ENCODE data around the gene CAPZB. TPM values are rescaled to one million over a fixed set of nuclear protein-coding genes. Genes with fewer than 3 reads are reported as not detected.
A peak's percentile ranks its signal among the peaks of the same experiment; 100 is the strongest.

The CAPZB gene
- total RNA-seq, 1 donor from 2014 or later: 102 TPM

DNA sequence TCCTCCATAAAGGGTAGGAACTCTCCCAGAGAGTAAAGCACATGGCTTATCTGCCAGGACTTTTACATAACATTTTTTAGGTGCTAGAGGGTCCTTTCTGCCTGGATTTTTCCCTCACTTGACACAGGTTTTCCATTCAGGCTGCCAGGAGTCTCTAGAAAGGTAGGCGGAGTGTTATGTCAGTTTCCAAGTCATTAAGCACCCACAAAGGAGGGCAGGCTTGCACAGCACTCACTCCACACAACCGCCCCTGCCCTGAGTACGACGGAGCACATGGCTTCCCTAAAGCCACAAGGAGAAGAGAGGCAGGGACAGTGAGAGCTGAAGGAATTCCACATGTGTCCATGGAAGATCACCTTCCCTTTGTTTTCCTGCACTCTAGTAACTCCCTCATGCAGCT is 55.7 kb downstream of the CAPZB start:
- TF ChIP-seq, protein P1, sequence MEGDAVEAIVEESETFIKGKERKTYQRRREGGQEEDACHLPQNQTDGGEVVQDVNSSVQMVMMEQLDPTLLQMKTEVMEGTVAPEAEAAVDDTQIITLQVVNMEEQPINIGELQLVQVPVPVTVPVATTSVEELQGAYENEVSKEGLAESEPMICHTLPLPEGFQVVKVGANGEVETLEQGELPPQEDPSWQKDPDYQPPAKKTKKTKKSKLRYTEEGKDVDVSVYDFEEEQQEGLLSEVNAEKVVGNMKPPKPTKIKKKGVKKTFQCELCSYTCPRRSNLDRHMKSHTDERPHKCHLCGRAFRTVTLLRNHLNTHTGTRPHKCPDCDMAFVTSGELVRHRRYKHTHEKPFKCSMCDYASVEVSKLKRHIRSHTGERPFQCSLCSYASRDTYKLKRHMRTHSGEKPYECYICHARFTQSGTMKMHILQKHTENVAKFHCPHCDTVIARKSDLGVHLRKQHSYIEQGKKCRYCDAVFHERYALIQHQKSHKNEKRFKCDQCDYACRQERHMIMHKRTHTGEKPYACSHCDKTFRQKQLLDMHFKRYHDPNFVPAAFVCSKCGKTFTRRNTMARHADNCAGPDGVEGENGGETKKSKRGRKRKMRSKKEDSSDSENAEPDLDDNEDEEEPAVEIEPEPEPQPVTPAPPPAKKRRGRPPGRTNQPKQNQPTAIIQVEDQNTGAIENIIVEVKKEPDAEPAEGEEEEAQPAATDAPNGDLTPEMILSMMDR (IDR thresholded peaks at IDR 0.05): no peak
- Histone ChIP-seq H3K27me3 (no peaks in the 10 kb centered on the region), H3K9me3 (no peaks in the 10 kb centered on the region), H3K4me1 (peaks cover 50 to 80% of the 10 kb centered on the region in 2 donors), H3K4me3 (peak overlapping the region in 1 of 2 donors; percentile 22), H3K27ac (peak overlapping the region; percentile 62 to 80), H3K36me3 (no peaks in the 10 kb centered on the region)
- intact Hi-C loops (cut with DNase I): no loop called here
- DNase-seq (ENCODE audit: low spot score in 2 of 2): peak in 1 of 2 donors; percentile 82

DNA sequence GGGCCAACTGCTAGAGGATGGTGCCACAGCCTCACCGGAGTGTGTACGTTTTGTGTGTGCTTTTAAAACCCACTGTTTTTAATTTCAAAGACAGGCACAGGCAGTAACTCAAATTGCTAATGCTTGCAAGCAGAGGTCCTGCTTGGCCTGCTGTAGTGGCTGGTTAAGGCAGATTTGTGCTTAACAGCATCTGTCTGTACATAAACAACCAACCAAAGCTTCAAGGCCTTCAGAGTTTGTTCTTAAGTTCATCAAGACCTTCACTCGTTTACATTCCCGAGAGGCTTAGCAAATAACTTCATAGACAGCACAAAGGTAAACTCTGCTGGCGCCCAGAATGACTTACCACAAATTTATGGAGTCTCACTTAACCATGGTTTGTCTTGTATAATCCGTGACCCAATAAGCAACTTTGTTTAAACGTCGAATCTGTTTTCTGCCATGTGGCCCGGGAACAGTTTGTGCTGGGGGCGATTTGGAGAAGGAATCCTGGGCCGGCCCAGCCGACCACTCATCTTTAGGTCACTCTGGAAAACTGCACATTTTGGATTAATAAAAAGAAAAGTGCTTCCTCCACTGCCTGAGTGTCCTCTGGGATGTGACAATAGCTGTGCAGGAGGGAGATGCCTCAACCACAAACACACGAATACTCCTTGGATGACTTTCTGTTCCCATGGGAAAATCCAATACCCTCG is 58.1 kb downstream of the CAPZB start:
- no peak overlapping the region for H3K4me3 ChIP-seq
- TF ChIP-seq, protein P1 (IDR thresholded peaks at IDR 0.05): no peak
- intact Hi-C loops (cut with DNase I): no loop called here

DNA sequence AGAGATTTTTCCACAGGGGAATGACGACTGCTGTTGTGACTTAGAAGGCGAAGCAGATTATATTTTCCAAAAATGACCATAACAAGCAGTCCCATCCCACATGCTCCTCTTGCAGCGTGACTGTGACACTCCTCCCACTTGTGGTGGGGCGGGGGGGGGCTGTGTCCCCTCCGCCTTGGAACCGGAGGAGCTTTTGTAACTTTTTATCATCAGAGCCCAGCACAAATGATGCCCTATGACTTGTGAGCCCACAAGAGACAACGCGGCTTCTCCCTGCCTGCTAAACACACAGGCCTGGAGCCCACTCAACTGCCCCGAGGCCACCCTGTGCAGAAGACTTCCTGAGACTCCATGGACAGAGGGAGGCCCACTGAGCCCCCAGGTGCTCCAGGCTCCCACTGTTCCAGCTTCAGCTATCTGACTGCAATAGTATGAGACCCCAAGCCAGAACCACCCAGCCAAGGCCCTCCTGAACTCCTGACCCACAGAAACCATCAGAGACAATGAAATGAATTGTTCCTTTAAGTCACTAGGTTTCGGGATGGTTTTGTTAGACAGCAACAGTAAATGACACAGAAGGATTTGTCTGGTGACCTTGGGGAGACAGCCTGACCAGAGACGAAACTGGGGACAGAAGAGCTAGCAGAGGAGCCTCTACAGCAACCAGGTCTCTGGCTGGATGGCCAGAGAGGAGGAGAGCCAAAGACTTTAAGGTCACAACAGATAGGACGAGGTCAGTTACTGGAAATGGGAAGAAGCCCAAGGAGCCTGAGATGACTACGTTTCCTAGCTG is 58.8 kb downstream of the CAPZB start:
- DNase-seq (ENCODE audit: low spot score in 2 of 2): no peak
- H3K4me3 ChIP-seq: peak overlapping the region in 1 of 2 donors; percentile 9
- intact Hi-C loops (cut with DNase I): no loop called here
- peak overlapping the region; percentile 80 for H3K27ac ChIP-seq
- TF ChIP-seq, protein P1 (IDR thresholded peaks at IDR 0.05): no peak
- H3K4me1 ChIP-seq: peaks cover 43 to 87% of the 10 kb centered on the region in 2 donors
- no peaks in the 10 kb centered on the region for H3K36me3 ChIP-seq
- no peaks in the 10 kb centered on the region for H3K9me3 ChIP-seq
- H3K27me3 ChIP-seq: no peaks in the 10 kb centered on the region

More for the DNA sequence above, 58.1 kb downstream of the CAPZB start:
- no peaks in the 10 kb centered on the region for H3K36me3 ChIP-seq
- DNase-seq (ENCODE audit: low spot score in 2 of 2): no peak
- H3K27me3 ChIP-seq: no peaks in the 10 kb centered on the region
- peak overlapping the region; percentile 80 for H3K27ac ChIP-seq
- peaks cover 43 to 81% of the 10 kb centered on the region in 2 donors for H3K4me1 ChIP-seq
- H3K9me3 ChIP-seq: no peaks in the 10 kb centered on the region

DNA sequence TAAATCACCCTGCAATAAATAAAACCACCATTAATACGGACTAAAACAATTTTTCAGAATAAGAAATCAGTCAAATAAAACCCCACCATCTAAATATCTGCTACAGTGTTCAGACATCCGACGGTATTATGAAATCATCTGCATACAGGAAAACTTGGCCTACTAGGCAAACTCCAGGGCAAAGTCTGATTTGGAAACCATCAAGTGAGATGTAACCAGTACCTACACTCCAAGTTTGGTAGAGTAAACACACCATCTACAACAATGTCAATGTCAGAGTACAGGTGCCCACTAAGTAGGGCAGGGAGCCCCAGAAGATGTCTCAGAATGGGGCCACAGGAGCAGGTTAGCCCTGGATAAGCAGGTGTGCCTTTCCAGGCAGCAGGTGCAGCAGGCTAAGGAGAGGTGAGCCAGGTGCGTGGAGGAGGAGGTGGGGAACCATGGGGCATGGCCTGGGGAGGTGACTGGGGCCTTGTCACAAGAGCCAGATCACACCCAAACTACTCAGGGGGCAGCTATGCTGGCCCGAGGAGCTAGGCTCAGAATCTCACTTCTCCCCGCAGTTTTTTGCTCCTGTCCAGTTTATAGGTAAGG is 59.6 kb downstream of the CAPZB start:
- TF ChIP-seq, protein P1 (IDR thresholded peaks at IDR 0.05): no peak
- Histone ChIP-seq H3K36me3 (no peaks in the 10 kb centered on the region), H3K9me3 (no peaks in the 10 kb centered on the region), H3K4me3 (no peak overlapping the region), H3K27me3 (no peaks in the 10 kb centered on the region), H3K4me1 (peaks cover 43 to 91% of the 10 kb centered on the region in 2 donors), H3K27ac (peak overlapping the region; percentile 80)
- intact Hi-C loops (cut with DNase I): no loop called here
- DNase-seq (ENCODE audit: low spot score in 2 of 2): no peak

DNA sequence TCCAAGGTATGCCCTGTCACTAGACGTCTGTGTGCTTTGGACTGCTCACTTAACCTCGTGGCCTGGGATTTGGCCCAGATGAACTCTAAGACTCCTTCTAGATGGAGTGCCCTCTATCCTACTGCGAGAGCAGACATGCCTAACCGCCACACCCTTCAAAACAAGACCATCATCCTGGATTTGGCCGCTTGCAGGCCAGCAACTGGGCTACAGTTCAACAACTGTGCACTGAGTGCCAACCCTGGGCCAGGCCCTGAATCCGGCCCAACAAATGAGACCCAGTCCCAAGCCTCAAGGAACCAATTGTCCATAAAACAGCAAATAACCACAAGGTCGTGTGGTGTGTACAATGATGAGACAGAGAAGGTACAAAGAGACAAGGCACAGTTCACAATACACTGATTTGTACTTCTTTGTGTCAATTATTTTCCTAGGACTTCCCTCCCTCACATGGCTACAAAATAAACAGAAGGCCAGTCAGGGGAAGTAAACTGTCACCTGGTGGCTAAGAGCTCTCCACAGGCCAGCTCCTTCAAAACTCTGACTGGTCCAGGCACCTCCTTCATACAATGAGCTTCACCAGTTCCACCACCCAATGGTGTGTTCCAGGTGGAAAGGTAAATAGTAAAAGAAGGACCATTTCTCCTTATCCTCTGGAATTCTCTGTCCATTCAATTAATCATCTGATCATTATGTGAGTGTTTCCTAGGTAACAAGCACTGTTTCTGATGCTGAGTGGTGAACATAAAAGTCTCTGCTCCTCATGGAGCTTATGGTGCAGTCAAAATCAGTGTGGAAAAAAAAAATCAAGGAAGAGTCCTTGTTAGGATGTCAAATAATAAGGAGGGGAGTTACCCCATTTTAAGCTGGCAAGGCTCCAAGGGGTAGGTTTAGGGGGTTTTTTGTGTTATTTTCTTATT is 60.4 kb downstream of the CAPZB start:
- Histone ChIP-seq H3K27ac (peak overlapping the region; percentile 80), H3K4me1 (peaks cover 38 to 89% of the 10 kb centered on the region in 2 donors), H3K36me3 (no peaks in the 10 kb centered on the region), H3K4me3 (no peak overlapping the region), H3K9me3 (no peaks in the 10 kb centered on the region), H3K27me3 (no peaks in the 10 kb centered on the region)
- TF ChIP-seq, protein P1 (IDR thresholded peaks at IDR 0.05): no peak
- DNase-seq (ENCODE audit: low spot score in 2 of 2): no peak
- intact Hi-C loops (cut with DNase I): no loop called here
